HG03025 (cell line): Measurements from ENCODE around the gene ZNF831.

Experiments used
- ATAC-seq: cut with Tn5 transposase; IDR thresholded peaks from one replicate; pipeline ENCODE4 v1.9.1; 2021; ENCODE audit warnings: mild to moderate bottlenecking, moderate library complexity; ENCODE audit not compliant: unreplicated experiment, low FRiP score

The ZNF831 gene

DNA sequence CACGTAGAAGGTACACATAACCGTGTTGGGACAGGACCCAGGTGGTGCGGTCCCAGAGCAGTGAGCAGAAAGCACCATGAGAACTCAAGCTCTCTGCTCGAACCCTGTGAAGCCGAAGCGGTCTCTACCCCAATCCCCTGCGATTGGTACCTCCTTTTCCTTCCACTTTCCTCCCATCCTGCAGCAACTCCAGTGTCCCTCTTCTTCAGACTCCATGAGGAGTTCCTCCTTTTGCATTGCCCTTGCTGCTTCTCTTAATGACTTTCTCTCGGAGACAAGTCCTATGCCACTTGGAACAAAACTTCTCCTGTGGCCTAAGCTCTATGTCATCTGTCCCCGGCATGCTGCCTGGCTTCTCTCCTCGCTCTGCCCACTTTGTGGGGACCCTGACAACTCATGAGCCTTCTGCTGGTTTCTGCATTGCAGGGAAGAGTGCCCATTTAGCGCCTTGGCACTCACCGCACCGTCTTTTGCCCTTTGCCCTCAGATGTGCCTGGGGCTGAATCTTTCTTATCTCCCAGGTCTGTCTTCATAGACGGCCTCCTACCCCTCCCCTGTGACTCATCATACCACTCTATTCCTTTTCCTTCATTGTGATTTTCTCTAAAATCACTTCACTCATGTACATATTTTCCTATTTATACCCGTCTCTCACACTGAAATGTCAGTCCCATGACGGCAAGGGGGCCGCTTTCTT is 9.2 kb upstream of the ZNF831 start:
- ATAC-seq: no peak

- no peak for ATAC-seq
Measured at GRCh38 chr20:59157064-59157463, 6.6 kb upstream of the ZNF831 start.

GRCh38 chr20:59157531-59157930 is 6.1 kb upstream of the ZNF831 start:
- ATAC-seq: no peak

DNA sequence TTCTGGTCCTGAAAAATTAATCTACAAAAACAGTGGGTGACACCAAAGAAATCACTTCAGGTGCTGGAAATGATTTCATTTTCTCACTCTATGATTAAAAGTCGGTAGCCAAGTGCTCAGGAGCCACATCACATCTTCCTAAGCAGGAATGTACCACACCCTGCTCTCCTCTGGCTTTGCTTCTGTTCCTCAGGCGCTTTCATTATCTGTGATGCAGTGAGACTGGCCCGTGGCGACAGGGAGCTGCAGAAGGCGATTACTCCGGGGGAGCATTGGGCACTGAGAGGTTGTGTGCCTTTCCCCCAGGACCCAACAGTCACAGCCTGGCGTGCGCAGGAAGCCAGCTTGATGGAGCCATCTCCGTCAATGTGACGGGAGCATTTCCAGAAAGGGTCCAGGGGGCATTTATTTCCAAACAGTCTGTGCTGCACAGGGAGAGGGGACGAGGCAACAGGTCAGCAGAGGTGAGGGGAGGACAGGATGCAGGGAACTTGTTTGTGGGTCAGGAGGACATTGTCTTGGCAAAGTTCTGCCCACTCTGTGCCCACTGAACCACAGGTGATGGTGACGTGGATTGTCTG is 5.6 kb upstream of the ZNF831 start:
- ATAC-seq: no peak

DNA sequence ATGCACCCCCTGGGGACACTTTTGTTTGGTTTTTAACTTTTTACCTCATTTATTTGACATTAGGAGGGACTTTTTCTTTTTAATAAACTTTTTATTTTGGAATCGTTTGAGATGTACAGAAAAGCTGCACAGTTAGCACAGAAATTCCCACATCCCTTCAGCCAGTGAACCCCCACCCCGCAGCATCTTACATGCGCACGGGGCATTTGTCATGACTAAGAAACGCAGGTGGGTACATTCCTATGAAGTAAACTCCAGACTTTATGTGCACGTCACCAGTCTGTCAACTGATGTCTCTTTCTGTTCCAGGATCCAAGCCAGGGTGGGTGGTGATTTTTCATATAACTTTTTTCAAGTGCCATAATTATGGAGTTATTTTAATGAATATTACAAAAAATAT is 4.9 kb upstream of the ZNF831 start:
- no peak for ATAC-seq

DNA sequence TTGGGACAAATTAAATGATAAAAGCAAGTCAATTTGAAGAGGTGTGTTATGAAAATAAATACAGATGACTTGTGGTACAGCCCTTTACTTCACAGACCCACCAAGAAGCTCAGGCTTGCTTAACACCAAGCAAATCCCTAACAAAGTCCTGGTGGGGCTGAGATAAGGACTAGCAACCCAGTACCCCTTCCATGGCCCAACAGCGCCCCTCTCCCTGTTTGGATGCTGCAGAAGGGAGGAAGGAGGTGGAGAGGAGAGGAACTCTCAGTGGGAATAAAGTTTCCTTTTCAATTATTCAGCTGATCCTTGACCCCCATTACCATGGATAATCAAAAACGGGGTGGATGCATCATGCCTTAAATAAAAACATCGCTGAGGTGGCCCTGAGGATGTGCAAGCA is 4.5 kb upstream of the ZNF831 start:
- no peak for ATAC-seq

DNA sequence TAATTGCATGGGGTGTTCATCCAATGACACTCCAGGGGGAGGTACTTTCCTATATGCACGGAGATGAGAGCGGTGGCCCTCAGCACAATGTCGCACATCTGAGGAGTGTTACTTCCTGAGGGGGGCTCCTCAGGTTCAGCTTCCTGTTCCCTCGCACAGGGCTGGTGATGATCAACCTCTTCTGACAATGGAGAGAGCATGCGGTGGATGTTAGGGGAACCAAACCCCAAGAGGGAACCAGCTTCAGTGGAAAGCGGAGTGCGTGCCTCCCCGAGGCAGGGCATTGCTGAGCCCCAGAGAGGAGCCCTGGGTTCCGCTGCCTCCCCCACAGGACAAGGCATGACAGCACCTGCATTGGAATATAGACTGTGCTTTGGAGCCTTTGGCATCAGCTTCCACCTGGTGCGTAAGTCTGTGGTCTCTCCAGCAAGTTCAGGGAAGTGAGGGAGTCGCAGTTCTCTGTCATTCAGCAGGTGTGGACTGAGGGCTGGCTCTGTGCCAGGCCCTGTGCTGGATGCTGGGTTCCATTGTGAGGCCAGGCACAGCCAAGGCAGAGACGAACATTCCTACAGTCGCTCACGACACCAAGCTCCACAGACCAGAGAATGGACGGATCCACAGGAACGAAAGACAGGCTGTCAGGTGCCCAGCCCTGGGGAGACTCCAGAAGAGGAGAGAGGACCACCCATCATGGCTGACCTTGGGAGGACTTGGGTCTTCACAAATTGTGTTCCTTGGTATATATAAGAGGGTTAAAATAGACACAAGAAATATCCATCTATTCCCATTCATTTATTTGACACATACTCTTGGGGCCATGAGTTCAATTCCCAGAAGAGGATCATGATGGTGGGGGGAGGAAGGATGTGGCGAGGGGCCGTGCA is 3.9 kb upstream of the ZNF831 start:
- ATAC-seq: no peak

- no peak for ATAC-seq
Measured at GRCh38 chr20:59160389-59161115, 3.1 kb upstream of the ZNF831 start.

DNA sequence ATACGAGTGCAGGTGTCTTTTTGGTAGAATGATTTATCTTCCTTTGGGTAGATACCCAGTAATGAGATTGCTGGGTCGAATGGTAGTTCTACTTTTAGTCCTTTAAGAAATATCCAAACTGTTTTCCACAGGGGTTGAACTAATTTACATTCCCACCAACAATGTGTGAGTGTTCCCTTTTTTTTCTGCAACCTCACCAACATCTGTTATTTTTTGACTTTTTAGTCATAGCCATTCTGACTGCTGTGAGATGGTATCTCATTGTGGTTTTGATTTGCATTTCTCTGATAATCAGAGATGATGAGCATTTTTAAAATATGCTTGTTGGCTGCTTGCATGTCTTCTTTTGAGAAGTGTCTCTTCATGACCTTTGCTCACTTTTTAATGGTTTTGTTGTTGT is 1.9 kb upstream of the ZNF831 start:
- ATAC-seq: no peak

DNA sequence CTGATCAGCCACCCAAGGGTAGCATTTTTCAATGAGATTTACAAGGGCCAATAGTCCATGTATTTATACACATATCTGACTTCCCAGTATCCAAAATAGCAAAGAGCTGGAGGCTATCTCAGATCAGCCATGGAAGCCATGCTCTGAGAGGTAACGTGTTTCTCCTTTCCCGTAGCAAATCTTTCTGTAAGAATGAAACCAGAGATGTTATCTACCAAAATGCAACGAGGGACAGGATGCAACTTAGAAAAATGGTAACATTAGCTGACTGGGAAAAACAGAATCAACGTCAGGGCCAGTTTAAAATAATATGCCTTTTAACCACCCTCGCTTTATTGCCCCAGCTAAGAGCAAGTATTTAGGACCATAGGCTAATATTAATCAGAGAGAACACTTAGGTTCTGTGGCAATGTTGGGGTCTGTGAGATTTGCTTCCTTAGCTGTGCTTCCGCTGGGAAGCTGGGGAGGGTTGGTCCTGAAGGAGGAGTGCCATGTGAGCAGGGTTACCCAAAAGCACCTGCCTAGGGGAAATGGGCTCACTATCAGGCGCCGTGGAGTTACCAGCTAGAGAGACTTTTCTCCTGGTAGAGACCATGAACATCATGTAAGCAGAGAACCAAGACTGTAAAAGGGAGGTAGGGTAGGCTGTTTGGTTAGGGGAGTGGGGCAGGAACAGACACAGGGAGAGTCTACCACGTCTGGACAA is 1.2 kb downstream of the ZNF831 start:
- no peak for ATAC-seq

- no peak for ATAC-seq
Measured at GRCh38 chr20:59165396-59165795, 1.8 kb downstream of the ZNF831 start.

- no peak for ATAC-seq
Measured at GRCh38 chr20:59165891-59166709, 2.5 kb downstream of the ZNF831 start.

- ATAC-seq: no peak
Measured at GRCh38 chr20:59170406-59171349, 7.1 kb downstream of the ZNF831 start.

GRCh38 chr20:59171986-59172385 is 8.4 kb downstream of the ZNF831 start:
- ATAC-seq: no peak

- ATAC-seq: no peak
Measured at GRCh38 chr20:59173938-59174491, 10.4 kb downstream of the ZNF831 start.

DNA sequence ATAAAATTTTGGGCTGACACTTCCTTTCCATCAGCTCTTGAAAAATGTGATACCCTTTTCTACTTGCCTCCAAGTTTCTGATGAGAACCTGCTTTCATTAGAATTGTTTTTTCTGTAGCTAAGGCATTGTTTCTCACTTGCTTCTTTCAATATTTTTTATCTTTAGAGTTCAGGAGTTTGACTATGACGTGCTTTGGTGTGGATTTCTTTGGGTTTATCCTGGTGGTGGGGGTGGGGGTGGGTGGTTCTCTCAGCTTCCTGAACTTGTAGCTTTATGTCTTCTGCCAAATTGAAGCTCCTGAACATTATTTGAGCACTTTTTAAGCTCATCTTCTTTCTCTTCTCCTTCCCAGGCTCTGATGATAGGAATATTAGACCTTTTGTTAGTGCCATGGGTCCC is 11.4 kb downstream of the ZNF831 start:
- ATAC-seq: no peak

DNA sequence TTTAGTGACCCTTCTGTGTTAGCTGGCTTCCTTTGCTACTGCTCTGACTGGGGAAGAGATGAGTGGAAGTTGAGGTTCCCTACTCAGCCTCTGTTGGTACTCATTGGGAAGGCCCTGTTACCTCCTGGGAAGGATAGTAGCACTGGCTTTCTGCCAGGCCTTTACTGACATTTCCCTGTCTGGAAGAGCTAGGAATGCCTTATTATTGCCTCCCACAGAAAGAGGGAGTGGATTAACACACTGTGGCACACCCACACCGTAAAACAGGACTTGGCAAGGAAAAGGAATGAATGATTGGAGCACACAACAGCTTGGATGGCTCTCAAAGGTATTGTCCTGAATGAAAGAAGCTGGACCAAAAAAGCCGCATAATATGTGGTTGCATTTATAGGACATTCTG is 12.2 kb downstream of the ZNF831 start:
- no peak for ATAC-seq

DNA sequence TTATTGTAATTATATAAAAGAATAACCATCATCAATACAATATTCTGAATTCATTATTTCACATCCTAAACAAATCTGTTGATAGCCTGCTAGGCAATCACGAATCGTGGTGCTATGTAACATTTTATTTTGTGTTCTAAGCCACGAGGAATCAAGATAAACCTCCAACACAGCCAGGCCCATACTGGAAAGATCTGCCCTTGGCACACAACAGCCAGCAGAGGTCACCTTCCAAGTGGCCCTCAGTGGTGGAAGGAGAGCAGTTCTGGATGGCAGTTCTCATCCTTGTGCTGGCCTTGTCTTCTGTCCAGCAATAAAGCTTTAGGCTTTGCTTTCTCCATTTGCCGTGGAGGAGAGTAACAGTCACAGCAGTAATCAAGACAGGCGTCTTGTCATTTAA is 13.2 kb downstream of the ZNF831 start:
- ATAC-seq: no peak
